Activated B cell treated with CpG ODN at 0.5 μM for 24 hours (primary cell): ENCODE measurements around the gene MRO. TPM values are rescaled to one million over a fixed set of nuclear protein-coding genes. Genes with fewer than 3 reads are reported as not detected.
"Not testable (repeated sequence)": the region's sequence is repeated elsewhere in the genome, so short reads cannot be mapped to it uniquely, and the experiment has no call there.

Experiments used
- ATAC-seq: fragments of 200-7000 bp; cut with Tn5 transposase; one replicate; pipeline ENCODE4 v1.10.0; 2021; ENCODE audit warnings: low read depth, mild to moderate bottlenecking, moderate library complexity
- CTCF ChIA-PET: fragments of 350-600 bp; sonication (Branson Sonifier 250); formaldehyde crosslinking; loops from one replicate; lab custom pipeline; 2021; ENCODE audit warnings: antibody characterized with exemption; lab: Charles Lee
- POLR2A ChIA-PET: fragments of 350-600 bp; sonication (Branson Sonifier 250); formaldehyde crosslinking; loops from one replicate; lab custom pipeline; 2021; ENCODE audit warnings: antibody characterized with exemption; lab: Charles Lee
- DNase-seq: peaks from one replicate; pipeline ENCODE4 v3.0.0; 2022
- H3K27ac Mint-ChIP-seq: one replicate; pipeline ENCODE4 v1.8.0; 2020; ENCODE audit warnings: mixed read lengths
- H3K27me3 Mint-ChIP-seq: one replicate; pipeline ENCODE4 v1.8.0; 2021; ENCODE audit warnings: mixed read lengths
- H3K36me3 Mint-ChIP-seq: one replicate; pipeline ENCODE4 v1.8.0; 2021; ENCODE audit warnings: low read depth, mixed read lengths
- H3K4me1 Mint-ChIP-seq: one replicate; pipeline ENCODE4 v1.8.0; 2021; ENCODE audit warnings: mixed read lengths
- H3K4me3 Mint-ChIP-seq: one replicate; pipeline ENCODE4 v1.8.0; 2020; ENCODE audit warnings: mild to moderate bottlenecking, mixed read lengths
- H3K9me3 Mint-ChIP-seq: one replicate; pipeline ENCODE4 v1.8.0; 2020; ENCODE audit warnings: mixed read lengths
- intact Hi-C: fragments of 100-400 bp; cut with micrococcal nuclease; formaldehyde crosslinking; loops from one replicate; pipeline ENCODE4 v1.15.1; 2024
- total RNA-seq: library from RNA; stranded (reverse); gene quantifications from 2 replicates; pipeline ENCODE4 v1.2.3, GENCODE V29; 2022
- TF ChIP-seq, protein P1 (sequence below): fragments of 200-600 bp; IDR thresholded peaks from one replicate; pipeline ENCODE4 v1.8.0; 2022; ENCODE audit warnings: antibody characterized with exemption, mild to moderate bottlenecking

The MRO gene
- total RNA-seq, 1 donor from 2014 or later, result not detected

GRCh38 chr18:50839996-50840395 is 20.2 kb upstream of the MRO start:
- TF ChIP-seq, protein P1, sequence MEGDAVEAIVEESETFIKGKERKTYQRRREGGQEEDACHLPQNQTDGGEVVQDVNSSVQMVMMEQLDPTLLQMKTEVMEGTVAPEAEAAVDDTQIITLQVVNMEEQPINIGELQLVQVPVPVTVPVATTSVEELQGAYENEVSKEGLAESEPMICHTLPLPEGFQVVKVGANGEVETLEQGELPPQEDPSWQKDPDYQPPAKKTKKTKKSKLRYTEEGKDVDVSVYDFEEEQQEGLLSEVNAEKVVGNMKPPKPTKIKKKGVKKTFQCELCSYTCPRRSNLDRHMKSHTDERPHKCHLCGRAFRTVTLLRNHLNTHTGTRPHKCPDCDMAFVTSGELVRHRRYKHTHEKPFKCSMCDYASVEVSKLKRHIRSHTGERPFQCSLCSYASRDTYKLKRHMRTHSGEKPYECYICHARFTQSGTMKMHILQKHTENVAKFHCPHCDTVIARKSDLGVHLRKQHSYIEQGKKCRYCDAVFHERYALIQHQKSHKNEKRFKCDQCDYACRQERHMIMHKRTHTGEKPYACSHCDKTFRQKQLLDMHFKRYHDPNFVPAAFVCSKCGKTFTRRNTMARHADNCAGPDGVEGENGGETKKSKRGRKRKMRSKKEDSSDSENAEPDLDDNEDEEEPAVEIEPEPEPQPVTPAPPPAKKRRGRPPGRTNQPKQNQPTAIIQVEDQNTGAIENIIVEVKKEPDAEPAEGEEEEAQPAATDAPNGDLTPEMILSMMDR, result no peak
- ChIA-PET CTCF (no interaction called here), POLR2A (no interaction called here)
- Mint-ChIP-seq H3K27ac (no peak overlapping the region), H3K9me3 (no peaks in the 10 kb centered on the region), H3K27me3 (no peaks in the 10 kb centered on the region), H3K4me1 (peaks cover 17% of the 10 kb centered on the region), H3K36me3 (no peaks in the 10 kb centered on the region), H3K4me3 (no peak overlapping the region)
- intact Hi-C loops, result no loop called here
- no peak for ATAC-seq
- DNase-seq, result no peak

GRCh38 chr18:50839341-50839740 is 19.5 kb upstream of the MRO start:
- CTCF ChIA-PET, result no interaction called here

GRCh38 chr18:50836521-50836957 is 16.7 kb upstream of the MRO start:
- peak; percentile 80 for ATAC-seq
- H3K27me3 Mint-ChIP-seq, result no peaks in the 10 kb centered on the region
- H3K27ac Mint-ChIP-seq, result peak overlapping the region; percentile 35
- no peaks in the 10 kb centered on the region for H3K36me3 Mint-ChIP-seq
- ChIA-PET POLR2A (interaction anchor here (0.6 to 1.7 kb wide), 10 partner anchors 10 to 358 kb away, joined by 3 to 20 read pairs (median 5); partner anchors contain the start of genes ME2 and SMAD4), CTCF (interaction anchor here (1.0 kb wide), 1 partner anchor 16 kb away, joined by 4 read pairs; no protein-coding TSS in a partner anchor)
- TF ChIP-seq, protein P1, result no peak
- intact Hi-C loops, result loop anchor here (1.0 to 2.0 kb wide), 2 partner anchors 42 to 64 kb away; no protein-coding TSS in a partner anchor
- H3K4me3 Mint-ChIP-seq, result peak overlapping the region; percentile 16
- H3K4me1 Mint-ChIP-seq, result peaks cover 30% of the 10 kb centered on the region
- DNase-seq, result no peak
- no peaks in the 10 kb centered on the region for H3K9me3 Mint-ChIP-seq

More at GRCh38 chr18:50839341-50839740, 19.5 kb upstream of the MRO start:
- DNase-seq, result no peak
- no peaks in the 10 kb centered on the region for H3K27me3 Mint-ChIP-seq
- peaks cover 17% of the 10 kb centered on the region for H3K4me1 Mint-ChIP-seq
- H3K27ac Mint-ChIP-seq, result no peak overlapping the region
- ATAC-seq, result no peak
- POLR2A ChIA-PET, result interaction anchor here (1.8 kb wide), 1 partner anchor 214 kb away, joined by 6 read pairs; no protein-coding TSS in a partner anchor
- intact Hi-C loops, result no loop called here
- H3K4me3 Mint-ChIP-seq, result no peak overlapping the region
- no peaks in the 10 kb centered on the region for H3K36me3 Mint-ChIP-seq
- H3K9me3 Mint-ChIP-seq, result no peaks in the 10 kb centered on the region
- TF ChIP-seq, protein P1, result no peak

DNA sequence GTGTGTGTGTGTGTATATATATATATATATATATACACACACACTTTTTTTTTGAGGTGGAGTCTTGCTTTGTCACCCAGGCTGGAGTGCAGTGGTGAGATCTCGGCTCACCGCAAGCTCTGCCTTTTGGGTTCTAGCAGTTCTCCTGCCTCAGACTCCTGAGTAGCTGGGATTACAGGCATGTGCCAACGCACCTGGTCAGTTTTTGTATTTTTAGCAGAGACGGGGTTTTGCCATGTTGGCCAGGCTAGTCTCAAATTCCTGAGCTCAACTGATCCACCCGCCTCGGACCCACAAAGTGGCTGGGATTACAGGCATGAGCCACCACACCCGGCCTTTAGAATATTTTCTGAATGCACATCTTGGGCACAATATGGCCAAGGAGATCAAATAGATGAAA is 13.7 kb upstream of the MRO start:
- peaks cover 41% of the 10 kb centered on the region for H3K4me1 Mint-ChIP-seq
- not testable (repeated sequence) for H3K27me3 Mint-ChIP-seq, H3K9me3 Mint-ChIP-seq, H3K36me3 Mint-ChIP-seq, H3K4me3 Mint-ChIP-seq, H3K27ac Mint-ChIP-seq, ATAC-seq, DNase-seq
- POLR2A ChIA-PET, result interaction anchor here (3.1 kb wide), 1 partner anchor 45 kb away, joined by 19 read pairs; the partner anchor contains the start of gene ME2
- intact Hi-C loops, result loop anchor here (5.0 kb wide), 1 partner anchor 319 kb away; no protein-coding TSS in a partner anchor
- CTCF ChIA-PET, result interaction anchor here (3.6 kb wide), 1 partner anchor 13 kb away, joined by 15 read pairs; the partner anchor contains the start of gene MRO

DNA sequence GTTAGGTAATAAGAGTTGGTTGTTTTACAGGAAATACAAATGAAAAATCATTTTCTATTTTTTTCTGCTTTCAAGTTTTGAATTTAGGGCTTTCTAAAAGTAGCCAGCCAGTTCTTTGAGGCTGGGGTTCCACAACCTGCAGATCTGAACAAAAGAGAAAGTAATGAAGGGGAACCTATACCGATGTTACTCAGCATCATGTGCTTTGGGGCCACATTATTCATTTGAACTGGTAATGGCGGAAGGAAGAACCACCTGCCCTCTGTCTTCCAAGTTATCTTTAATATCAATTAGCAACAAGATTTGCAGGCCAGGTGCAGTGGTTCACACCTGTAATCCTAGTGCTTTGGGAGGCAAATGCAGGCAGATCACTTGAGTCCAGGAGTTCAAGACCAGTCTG is 12.9 kb upstream of the MRO start:
- Mint-ChIP-seq H3K36me3 (no peaks in the 10 kb centered on the region), H3K9me3 (no peaks in the 10 kb centered on the region), H3K27ac (peak overlapping the region; percentile 76), H3K4me3 (peak overlapping the region; percentile 41), H3K27me3 (no peaks in the 10 kb centered on the region), H3K4me1 (peaks cover 41% of the 10 kb centered on the region)
- POLR2A ChIA-PET, result interaction anchor here (0.6 to 3.1 kb wide), 2 partner anchors 12 to 46 kb away, joined by 3 to 19 read pairs; partner anchors contain the start of gene ME2
- intact Hi-C loops, result loop anchor here (5.0 kb wide), 1 partner anchor 320 kb away; no protein-coding TSS in a partner anchor
- CTCF ChIA-PET, result interaction anchor here (3.6 kb wide), 1 partner anchor 12 kb away, joined by 15 read pairs; the partner anchor contains the start of gene MRO
- DNase-seq, result no peak
- TF ChIP-seq, protein P1, result no peak
- ATAC-seq, result peak; percentile 35
